ENCODE results near the gene LRG1. TPM values are rescaled to one million over a fixed set of nuclear protein-coding genes. Genes with fewer than 3 reads are reported as not detected.
"Not testable (repeated sequence)": the region's sequence is repeated elsewhere in the genome, so short reads cannot be mapped to it uniquely, and the experiment has no call there.

Gene LRG1
- total RNA-seq, 1 donor from 2014 or later, result 0.09 TPM

- Mint-ChIP-seq H3K4me1 (peaks cover 5% of the 10 kb centered on the region), H3K9me3 (no peaks in the 10 kb centered on the region), H3K4me3 (no peak overlapping the region), H3K27ac (ENCODE audit: unreplicated experiment) (no peak overlapping the region), H3K27me3 (ENCODE audit: low read depth) (no peaks in the 10 kb centered on the region), H3K36me3 (ENCODE audit: low read depth) (no peaks in the 10 kb centered on the region)
- TF ChIP-seq CTCF (conservative IDR thresholded peaks at IDR 0.05), result no peak
- no peak for DNase-seq (ENCODE audit: low read depth, low spot score)
These were observed 4.2 kb upstream of the LRG1 start for GRCh38 chr19:4543842-4544647.

- TF ChIP-seq CTCF (conservative IDR thresholded peaks at IDR 0.05), result no peak
- H3K4me3 Mint-ChIP-seq, result no peak overlapping the region
- peaks cover 5% of the 10 kb centered on the region for H3K4me1 Mint-ChIP-seq
- no peak overlapping the region for H3K27ac Mint-ChIP-seq (ENCODE audit: unreplicated experiment)
- DNase-seq (ENCODE audit: low read depth, low spot score), result no peak
- H3K36me3 Mint-ChIP-seq (ENCODE audit: low read depth), result no peaks in the 10 kb centered on the region
- no peaks in the 10 kb centered on the region for H3K27me3 Mint-ChIP-seq (ENCODE audit: low read depth)
- H3K9me3 Mint-ChIP-seq, result no peaks in the 10 kb centered on the region
These were observed 3.3 kb upstream of the LRG1 start for GRCh38 chr19:4542896-4543841.

GRCh38 chr19:4541806-4542145, 1.9 kb upstream of the LRG1 start:
- H3K27me3 Mint-ChIP-seq (ENCODE audit: low read depth); H3K9me3 Mint-ChIP-seq; H3K4me3 Mint-ChIP-seq; H3K27ac Mint-ChIP-seq (ENCODE audit: unreplicated experiment); H3K4me1 Mint-ChIP-seq; DNase-seq (ENCODE audit: low read depth, low spot score); H3K36me3 Mint-ChIP-seq (ENCODE audit: low read depth): not testable (repeated sequence)

- no peak for DNase-seq (ENCODE audit: low read depth, low spot score)
- peak overlapping the region; percentile 88 for H3K27ac Mint-ChIP-seq (ENCODE audit: unreplicated experiment)
- H3K36me3 Mint-ChIP-seq (ENCODE audit: low read depth), result no peaks in the 10 kb centered on the region
- H3K27me3 Mint-ChIP-seq (ENCODE audit: low read depth), result no peaks in the 10 kb centered on the region
- TF ChIP-seq CTCF (conservative IDR thresholded peaks at IDR 0.05), result no peak
- H3K4me1 Mint-ChIP-seq, result peaks cover 5% of the 10 kb centered on the region
- no peak overlapping the region for H3K4me3 Mint-ChIP-seq
- H3K9me3 Mint-ChIP-seq, result no peaks in the 10 kb centered on the region
These were observed 1.4 kb upstream of the LRG1 start for GRCh38 chr19:4541114-4541805.

GRCh38 chr19:4539169-4539692, 605 bp downstream of the LRG1 start:
- no peak for TF ChIP-seq CTCF (conservative IDR thresholded peaks at IDR 0.05)
- H3K4me3 Mint-ChIP-seq, result no peak overlapping the region
- H3K4me1 Mint-ChIP-seq, result peaks cover 10% of the 10 kb centered on the region
- H3K27ac Mint-ChIP-seq (ENCODE audit: unreplicated experiment), result no peak overlapping the region
- H3K27me3 Mint-ChIP-seq (ENCODE audit: low read depth), result no peaks in the 10 kb centered on the region
- no peaks in the 10 kb centered on the region for H3K9me3 Mint-ChIP-seq
- no peaks in the 10 kb centered on the region for H3K36me3 Mint-ChIP-seq (ENCODE audit: low read depth)
- DNase-seq (ENCODE audit: low read depth, low spot score), result no peak

Data from neural crest cell (in vitro differentiated cells).